ENCODE results near the gene GRAPL.
"Not testable (repeated sequence)": the region's sequence is repeated elsewhere in the genome, so short reads cannot be mapped to it uniquely, and the experiment has no call there.

GRCh38 chr17:19136138-19136537 is 8.7 kb downstream of the GRAPL start:
- not testable (repeated sequence) for TF ChIP-seq ZNF274 (CRISPR knock-in tag; IDR thresholded peaks at IDR 0.05); ZNF136 (CRISPR knock-in tag; IDR thresholded peaks at IDR 0.05; ENCODE audit: low read depth); ZNF777 (CRISPR knock-in tag; IDR thresholded peaks at IDR 0.05); UBTF (CRISPR knock-in tag; IDR thresholded peaks at IDR 0.05); ZNF713 (CRISPR knock-in tag; IDR thresholded peaks at IDR 0.05); JUN (CRISPR knock-in tag; IDR thresholded peaks at IDR 0.05)

Measured in HepG2 (cell line).